DMS53 (cell line): Measurements from ENCODE around the gene DNAAF3.
"Not testable (repeated sequence)": the region's sequence is repeated elsewhere in the genome, so short reads cannot be mapped to it uniquely, and the experiment has no call there.

ENCODE experiments used
- DNase-seq: peaks from one replicate; lab custom pipeline; 2025; lab: John Stamatoyannopoulos, UW

The DNAAF3 gene

DNA sequence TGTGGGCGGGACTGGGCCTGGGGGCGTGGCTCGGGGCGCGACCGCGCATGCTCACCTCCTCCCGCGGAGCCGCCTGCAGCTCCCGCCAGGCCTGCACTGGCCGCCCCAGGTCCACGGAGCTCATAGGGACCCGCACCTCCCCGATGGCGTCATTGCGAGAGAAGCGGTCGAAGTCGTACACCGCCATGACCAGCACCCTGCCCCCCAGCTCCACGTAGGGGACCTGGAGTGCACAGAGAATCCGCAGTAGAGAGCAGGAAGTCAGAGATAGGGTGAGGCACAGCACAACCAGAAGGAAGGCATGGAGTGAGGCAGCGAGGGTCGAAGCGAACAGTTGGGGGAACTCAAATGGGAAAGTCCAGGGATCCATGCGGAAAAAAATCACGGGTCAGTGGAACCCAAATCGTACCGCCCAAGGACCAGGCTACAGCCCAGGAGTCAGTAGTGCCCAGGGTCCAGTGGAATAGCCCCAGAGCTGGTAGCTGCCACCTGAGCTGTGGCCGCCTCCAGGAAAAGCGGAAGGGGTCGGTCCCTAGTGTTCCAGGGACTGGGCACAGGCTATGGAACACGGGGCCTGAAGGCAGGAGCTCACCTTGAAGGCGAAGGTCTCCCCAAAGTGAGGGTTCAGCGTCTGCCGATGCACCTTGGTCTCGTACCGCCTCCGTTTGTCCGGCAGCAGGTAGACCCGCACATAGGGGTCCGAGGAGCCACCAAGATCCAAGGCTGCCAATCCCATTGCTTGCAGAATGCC is 8.9 kb upstream of the DNAAF3 start:
- no peak for DNase-seq

DNA sequence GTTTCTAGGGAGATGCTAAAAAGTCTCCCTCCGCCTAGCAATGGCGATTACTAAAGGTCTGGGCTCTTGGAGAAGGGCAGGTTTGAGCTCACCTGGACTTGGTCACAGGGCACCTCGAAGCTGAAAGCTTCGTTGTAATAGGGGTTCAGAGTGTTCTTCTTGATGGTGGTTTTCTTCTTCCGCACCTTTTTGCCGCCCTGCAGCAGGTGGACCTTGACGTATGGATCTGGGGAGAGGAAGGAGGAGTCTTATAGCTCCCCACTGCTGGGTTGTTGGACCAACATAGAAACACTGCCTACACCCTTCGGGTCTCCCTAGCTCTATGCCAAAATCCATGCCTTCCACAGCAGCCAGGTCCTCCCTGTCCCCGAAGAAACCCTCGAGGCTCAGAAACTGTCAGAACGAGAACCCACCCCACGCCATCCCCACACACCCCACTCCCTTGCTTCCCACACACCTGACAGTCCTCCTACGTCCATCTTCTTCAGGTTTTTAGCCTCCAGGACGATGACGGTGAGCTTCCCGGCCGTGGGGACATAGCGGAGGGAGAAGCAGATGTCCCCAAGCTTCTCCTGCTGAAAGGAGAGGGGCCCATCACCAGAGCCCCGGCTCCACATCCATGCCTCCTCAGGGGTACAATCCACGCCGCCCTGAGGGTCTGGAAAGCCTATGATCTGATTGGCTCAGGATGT is 8.2 kb upstream of the DNAAF3 start:
- no peak for DNase-seq

DNA sequence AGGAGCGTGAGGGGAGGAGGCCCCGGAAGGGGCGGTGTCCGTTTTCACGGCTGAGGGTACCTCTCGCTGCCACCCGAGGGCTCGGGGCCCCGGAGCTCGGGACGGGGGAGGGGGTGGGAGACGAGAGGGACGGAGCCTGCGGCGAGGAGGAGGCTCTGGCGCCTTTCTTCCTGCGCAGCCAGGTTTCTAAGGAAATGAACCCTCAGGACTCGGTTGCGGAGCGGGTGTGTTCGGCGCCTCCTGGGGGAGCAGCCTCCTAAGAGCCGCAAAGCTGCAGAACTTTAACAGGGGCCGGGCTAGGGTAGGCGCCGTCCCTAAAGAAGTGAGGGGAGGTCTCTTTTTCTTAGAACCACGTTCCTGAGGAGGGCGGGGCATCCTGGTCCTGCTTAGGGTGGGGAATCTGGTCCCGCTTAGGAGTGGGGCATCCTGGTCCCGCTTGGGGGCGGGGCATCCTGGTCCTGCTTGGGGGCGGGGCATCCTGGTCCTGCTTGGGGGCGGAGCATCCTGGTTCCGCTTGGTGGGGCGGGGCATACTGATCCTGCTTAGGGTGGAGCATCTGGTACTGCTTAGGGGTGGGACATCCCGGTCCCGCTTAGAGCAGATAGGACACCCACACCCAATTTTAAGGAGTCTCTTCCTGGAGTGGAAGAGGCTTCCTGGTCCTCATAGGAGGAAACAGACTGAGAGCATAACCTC is 7.4 kb upstream of the DNAAF3 start:
- peak; percentile 82 for DNase-seq

DNA sequence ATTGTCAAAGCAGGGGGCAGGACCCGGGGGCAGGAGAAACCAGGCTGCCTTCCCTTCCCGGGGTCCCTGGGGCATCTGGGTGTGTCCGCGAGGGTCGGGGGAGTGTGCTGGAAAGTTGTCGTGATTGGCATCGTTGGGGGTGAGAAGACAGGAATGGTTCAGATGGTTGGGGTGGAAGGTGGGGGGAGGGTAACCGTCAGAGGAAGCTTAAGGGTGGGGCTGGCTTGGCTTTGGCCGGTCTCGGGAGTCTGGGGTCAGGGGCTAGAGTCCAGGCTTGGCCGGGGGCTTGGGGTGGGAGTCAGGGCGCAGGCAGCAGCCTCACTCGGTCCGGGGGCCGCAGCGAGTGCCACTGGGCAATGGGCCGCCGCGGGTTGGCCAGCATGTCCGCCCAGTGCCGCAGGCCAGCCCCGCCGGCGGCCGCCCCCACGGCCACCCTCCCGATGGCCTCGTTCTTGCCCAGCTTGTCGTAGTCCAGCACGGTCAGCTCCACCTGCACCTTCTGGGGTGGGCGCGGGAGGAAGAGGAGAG is 6.8 kb upstream of the DNAAF3 start:
- DNase-seq, result no peak

DNA sequence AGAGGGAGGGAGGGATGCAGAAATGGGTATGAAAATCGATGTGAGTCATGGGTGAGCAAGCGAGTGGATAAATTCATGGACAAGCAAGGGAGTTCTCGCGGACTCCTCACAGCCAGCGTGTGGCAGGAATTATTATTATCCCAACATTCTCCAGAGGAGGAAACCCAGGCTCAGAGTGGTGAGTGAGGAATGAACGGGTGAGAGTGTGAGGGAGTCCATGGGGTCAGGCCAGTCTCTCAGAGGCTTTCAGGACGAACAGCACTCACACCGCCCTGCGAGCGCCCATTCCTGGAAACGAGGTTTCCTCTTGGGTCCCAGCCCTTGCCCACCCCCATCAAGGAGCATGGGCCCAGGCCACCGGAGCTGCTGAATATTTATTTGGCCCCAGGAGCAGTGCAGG is 6.3 kb upstream of the DNAAF3 start:
- DNase-seq, result no peak

DNA sequence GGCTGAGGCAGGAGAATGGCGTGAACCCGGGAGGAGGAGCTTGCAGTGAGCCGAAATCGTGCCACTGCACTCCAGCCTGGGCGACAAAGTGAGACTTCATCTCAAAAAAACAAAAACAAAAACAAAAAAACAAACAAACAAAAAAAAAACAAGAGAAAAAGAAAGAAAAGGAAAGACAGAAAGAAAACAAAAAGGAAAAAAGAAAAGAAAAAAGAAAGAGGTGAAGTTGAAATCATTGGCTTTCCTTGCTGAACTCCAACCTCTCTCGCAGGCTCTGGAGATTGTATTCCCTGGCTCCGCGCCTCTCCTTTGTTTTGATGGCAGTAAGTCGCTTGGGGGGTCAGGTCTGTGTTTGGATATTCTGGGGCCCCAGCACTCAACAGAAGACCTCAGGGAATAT is 5.9 kb upstream of the DNAAF3 start:
- not testable (repeated sequence) for DNase-seq

DNA sequence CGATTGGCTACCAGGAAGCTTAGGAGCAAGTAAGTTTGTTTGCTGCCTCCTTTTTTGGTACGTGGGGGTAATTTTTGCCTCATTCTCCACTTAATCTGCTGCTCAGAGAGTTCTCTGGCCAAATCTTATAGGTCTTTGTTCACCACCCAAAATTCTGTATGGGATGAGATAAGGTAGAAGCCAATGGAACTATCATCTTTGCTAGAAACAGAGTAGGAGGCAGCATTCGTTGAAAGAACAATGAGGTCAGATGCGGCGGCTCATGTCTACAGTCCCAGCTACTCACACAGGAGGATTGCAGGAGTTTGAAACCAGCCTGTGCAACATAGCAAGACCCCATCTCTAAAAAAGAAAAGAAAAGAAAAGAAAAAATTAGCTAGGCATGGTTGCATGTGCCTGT is 5.0 kb upstream of the DNAAF3 start:
- DNase-seq, result no peak

DNA sequence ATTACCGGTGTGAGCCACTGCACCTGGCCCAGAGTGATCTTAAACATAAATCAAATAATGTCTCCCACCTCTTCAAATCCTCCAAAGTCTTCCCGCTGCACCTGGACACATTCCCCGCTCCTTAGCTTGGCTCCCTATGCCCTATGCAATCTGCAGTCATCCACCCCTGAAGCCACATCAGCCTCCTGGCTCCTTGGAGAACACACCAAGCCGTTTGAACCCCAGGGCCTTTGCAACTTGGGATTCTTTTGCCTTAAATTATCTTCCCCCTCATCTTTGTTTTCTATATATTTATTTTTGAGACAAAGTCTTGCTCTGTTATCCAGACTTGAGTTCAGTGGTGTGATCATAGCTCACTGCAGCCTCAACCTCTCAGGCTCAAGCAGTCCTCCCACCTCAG is 2.7 kb upstream of the DNAAF3 start:
- no peak for DNase-seq

DNA sequence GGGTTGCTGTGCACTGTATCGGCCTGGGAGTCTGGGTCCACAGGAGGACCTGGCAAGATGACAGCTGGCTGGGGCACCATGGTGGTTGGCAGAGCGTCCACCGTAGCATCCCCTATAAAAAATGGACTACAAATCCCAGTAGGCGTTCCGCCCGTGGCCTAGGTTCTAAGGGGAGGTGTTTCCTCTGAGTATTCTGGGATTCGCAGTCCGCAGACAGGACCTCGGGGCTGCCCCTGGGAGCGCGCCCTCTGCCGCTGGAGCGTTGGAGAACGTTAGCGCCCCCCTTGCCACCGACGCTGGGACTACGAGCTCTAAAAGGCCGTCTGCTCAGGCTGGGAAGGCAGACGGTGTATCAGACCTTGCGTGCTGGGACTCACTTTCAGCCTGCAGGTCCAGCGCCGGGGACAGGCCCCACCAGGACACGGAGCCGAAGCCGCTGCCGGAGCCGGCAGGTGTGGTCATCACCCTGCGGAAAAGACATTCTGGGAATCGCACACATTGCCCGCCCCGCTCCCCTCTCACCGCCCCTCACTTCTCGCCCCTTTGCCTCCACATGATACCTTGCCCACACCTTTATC is 372 bp downstream of the DNAAF3 start:
- peak; percentile 94 for DNase-seq

DNA sequence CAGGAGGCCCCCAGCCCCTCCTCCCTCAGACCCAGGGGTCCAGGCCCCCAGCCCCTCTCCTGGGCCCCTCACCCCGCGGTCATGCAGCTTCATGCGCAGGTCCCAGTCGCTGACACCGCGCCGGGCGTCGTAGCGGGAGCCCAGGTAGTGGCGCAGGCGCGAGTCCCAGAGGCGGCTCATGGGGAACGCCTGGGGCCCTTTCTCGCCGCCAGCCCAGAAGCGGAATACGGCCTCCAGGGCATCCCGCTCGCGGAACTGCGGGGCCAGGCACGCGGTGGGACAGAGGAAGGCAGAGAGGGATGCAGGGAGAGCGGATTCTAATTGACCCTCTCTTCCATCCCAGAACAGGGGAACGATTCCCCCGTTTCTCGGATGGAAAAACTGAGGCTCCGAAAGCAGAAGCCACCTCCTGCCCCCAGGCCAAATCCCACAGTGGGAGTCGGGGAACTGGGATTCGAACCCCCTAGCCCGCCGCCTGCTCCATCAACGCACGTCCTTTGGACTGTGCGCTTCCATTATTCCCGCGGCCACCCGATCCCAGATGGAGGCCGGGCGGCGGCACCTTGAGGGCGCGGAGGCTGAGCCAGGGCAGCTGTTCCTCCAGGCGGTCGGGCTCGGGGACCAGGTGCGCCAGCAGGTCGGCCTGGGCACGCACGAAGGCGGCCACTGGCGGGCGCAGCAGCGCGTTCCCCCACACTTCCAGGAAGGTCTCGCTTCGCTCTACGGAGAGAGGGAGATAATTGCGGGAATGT is 4.7 kb downstream of the DNAAF3 start:
- DNase-seq, result no peak

DNA sequence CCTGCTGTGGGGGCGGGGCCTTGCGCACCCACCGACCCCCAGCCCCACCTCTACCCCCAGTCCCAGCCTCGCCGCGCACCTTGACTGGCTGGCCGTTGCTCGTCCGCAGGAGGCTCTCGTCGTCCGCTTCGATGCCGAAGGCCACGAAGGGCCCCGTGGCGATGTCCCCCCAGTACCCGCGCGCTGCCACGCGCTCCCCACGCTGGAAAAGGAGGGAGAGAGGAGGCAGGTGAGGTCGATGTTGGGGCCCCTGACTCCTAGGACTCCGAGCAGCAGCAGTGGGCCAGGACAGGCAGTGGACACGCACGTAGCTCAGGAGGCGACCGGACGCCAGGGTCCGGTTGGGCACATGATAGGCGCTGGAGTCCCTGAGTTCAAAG is 5.4 kb downstream of the DNAAF3 start:
- DNase-seq, result no peak

DNA sequence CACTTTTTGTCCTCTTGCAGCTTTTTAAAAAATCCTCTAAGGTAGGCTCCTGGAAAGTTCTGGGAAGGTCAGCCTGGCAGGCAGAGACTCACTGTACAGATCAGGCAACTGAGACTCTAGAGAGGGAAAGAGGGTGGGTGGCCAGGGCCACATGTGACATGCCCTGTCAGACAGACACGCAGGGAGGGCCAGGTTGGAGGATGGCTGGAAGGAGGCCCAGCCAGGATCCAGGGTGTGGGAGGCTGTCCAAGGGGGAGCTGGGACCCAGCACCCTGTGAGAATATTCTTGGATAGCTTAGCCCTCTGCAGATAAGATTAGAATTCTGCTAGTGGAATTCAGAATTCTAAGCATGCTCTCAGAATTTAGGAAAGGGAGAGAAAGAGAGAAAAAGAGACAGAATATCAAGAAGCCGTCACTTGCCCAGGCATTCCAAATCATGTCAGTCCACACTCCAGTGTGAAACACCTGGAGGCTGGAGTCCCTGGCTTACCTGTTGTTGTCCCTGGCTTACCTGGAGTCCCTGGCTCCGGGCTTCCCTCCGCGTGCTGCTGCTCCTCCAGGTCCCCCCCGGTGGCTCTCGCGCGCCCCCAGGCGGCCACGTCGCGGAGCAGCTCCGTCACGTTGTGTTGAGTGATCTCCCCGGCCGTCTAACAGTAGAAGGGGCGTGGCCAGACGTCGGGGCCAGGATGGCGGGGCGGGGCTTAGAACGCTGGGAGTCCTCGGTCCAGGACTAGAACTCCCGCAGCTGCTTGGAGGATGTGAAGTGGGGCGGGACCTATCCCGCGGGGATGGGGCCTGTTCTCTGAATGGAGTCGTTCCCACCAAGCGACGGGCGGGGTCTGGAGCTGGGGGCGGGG is 6.1 kb downstream of the DNAAF3 start:
- DNase-seq, result peak; percentile 96

DNA sequence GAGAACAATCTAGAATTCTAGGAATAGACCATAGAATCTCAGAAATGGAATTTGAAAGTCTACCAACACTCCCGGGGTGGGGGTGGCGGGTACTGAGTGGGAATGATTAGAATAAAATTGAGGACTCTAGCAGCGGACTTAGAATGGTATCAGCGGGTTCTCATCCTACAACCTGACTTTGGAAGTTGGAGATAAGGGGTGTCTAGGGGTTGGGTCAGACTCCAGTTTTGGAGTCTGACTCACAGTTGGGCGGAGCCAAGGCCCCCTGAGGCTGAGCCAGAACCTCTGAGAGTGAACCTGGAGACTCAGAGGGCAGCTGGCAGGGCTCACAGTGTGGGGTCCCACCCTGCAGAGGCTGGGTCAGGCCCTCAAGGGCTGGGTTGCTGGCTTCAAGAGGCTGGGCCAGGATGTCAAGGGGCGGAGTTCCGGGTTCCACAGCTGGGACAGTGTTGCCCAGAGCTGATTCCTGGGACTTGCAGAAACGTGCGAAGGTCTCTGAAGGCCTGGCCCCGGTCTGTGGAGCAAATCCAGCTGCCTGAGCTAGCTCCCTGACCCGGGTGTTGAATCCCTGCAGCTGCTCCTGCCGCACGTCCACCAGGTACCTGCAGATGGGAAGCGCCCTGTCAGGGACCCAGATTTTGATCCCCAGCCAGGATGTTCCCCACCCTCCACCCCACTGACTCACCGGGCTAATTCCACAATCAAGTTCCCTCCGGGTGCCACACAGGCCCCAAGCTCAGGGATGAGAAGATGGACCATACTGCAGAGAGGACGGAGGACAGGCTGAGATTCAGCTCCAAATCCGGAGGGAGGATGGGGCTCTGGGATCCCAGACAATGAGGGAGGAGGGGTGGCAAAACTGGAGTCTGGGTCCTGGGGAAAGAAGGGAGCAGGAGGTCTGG is 7.3 kb downstream of the DNAAF3 start:
- no peak for DNase-seq

DNA sequence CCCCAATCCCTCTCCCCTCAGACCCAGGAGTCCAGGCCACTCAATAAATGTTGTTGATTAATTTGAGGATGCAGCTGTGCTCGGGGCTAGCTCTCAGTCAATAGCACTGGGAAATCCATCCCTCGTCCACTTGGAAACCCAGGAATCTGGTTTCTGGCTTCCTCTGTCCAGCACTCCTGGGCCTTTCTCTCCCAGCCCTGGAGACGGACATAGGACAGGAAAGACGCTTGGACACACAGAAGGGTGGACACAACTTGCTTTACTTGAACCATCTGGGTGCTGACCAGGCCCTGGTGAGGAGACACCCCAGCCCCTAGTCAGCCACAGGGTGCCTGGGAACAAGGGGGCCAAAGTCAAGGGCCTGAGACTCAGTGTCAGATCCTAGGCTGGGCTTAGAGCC is 8.0 kb downstream of the DNAAF3 start:
- DNase-seq, result no peak

DNA sequence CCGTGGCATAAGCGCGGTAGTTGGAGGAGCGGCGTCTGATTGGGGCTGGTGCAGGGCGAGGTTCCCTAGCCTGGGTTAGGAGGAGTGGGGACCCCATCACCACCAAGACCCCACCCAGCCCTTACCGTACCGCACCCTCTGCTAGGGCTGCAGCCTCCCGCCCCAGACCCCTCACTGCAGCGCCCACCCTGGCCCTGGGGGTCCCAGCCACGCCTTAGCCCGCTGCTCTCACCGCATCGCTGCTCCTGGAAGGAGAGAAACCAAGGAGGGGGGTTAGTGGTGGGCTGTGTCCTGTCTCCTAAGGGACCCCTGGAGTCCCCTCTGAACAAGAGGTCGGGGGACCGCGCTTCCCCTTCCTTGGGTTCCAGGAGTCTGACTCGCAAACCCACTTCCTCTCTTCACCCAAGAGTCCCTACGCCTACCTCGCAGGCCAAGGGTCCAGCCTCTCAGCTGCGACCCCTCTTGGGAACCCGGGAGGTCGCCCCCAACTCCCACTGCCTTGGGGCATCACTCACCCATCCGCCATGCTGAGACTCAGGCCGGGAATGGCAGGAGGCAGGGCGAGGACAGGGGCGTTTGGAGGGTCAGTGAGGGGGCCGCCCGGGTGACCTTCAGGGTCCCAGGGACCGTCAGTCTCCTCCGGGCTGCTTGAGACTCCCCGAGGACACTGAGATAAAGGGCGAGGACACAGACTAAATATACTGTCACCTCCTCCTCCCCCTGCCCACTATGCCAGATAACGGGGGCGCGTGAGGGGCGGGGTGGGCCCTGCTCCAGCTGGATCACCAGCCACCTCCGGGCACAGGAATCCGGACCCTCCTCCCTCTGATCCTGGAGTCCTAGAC is 9.1 kb downstream of the DNAAF3 start, which contains the start of gene TNNI3:
Gene TNNI3, minus strand, starts transcription at position 669 of the 845 bp plus-strand sequence. Its CDS starts 143 bp downstream, at position 526.
- DNase-seq, result no peak

DNA sequence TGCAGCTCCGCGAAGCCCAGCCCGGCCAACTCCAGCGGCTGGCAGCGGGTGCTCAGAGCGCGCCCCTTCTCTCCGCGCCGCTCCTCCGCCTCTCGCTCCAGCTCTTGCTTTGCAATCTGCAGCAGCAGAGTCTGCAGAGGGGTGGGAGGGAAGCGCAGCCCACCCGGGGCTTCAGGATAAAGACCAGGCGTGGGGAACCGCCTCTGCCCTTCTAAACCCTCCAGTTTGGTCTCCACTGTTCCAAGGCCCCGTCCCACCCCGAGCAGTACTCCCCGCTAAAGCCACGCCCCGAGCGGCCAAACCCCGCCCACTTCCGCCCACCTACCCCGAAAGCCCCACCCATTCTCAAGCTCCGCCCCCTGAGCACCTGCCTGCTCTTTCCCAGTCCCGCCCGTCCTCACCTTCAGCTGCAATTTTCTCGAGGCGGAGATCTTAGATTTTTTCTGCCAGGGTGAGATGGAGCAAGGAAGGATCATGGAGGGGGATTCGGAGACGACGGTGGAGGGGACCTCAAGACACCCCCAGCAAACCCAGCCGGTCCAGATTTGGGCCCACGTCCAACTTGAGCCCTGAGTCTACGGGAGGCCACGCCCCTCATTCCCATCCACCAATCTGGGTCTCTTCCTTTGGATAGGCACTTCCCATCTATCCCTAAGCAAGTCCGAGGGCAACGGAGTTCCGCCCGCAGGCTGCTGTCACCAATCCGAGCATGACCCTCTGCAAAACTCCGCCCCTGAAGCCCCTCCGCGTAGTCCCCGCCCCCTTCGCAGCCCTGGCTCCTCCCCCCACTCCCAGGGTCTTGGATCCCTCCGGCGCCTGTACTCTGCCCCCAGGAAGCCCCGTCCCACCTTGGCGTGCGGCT is 10.0 kb downstream of the DNAAF3 start:
- DNase-seq, result peak; percentile 63

DNA sequence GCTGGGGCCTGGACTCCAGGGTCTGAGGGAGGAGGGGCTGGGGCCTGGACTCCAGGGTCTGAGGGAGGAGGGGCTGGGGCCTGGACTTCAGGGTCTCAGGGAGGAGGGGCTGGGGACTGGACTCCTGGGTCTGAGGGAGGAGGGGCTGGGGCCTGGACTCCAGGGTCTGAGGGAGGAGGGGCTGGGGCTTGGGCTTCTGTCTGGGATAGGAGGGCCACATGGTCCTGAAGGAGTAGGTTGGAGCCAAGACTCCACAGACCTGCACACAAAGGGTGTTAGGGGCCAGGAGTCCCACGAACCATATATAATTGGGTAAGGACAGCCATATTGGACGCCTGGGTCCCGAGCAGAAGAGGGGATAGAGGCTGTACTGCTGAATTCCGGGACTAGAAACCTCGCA is 10.6 kb downstream of the DNAAF3 start:
- not testable (repeated sequence) for DNase-seq
